Ramos (cell line): ENCODE data around the gene UNCX.
"Not testable (repeated sequence)": the region's sequence is repeated elsewhere in the genome, so short reads cannot be mapped to it uniquely, and the experiment has no call there.

Source experiments
- in situ Hi-C: fragments of 300-500 bp; cut with MboI; formaldehyde crosslinking; loops from one replicate; pipeline ENCODE4 v1.14.3; 2022; ENCODE audit warnings: low sequenced_read_pairs; ENCODE audit not compliant: unreplicated experiment

The UNCX gene

DNA sequence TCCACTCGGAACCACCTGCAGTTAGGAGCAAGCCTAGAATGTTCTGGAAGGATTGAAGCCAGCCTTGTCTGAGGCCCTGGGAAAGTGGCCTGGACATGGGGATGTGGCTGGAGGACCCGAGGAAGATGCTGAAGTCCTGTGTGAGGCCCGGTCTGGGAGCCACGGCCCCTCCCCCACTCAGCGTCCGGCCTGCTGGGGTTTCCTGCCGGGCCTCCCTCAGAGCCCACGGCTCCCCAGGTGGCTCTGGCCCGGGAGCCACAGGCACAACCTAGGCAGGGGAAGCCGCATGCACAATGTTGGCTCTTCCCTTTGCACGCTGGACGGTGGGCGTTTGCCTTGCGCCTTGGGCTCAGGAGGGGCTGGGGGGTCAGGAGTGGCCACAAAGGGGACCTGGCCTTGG is 39.0 kb downstream of the UNCX start:
- in situ Hi-C loops, result no loop called here

DNA sequence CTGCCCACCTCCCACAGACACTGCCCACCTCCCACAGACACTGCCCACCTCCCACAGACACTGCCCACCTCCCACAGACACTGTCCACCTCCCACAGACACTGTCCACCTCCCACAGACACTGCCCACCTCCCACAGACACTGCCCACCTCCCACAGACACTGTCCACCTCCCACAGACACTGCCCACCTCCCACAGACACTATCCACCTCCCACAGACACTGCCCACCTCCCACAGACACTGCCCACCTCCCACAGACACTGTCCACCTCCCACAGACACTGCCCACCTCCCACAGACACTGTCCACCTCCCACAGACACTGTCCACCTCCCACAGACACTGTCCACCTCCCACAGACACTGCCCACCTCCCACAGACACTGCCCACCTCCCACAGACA is 39.5 kb downstream of the UNCX start:
- in situ Hi-C loops, result not testable (repeated sequence)

DNA sequence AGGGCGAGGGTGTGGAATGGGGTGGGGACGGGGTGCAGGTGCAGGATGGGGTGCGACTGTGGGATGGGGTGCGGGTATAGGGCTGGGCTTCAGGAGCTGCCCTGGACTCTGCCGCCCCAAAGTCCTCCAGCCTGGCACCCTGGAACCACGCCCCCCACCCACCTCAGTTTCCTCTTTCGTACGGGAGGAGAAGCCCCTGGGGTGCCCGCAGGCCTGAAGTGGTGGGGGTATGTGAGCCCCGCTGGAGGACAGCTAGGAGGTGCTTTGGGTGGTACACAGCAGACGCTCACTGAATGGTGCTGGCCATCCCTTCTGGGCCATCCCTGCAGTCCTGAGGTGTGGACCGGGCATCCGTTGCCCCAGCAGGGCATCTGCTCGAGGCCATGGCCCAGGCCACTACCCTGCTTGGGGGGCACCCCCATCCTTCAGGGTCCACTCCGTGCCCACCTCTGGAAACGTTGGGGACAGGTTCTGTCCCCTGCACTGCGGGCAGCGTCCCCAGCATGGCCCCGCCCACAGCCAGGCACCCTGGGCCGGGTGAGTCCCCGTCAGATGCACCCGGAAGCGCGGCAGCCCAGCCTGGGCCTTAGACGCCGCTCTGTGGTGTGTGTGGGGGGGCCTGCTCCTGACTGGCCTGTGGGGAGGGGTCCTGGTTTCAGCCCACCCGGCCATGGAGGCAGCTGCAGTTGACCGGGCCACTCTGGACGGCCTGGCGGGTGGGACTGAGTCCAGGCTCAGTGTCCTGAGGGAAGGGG is 41.6 kb downstream of the UNCX start:
- in situ Hi-C loops, result no loop called here

DNA sequence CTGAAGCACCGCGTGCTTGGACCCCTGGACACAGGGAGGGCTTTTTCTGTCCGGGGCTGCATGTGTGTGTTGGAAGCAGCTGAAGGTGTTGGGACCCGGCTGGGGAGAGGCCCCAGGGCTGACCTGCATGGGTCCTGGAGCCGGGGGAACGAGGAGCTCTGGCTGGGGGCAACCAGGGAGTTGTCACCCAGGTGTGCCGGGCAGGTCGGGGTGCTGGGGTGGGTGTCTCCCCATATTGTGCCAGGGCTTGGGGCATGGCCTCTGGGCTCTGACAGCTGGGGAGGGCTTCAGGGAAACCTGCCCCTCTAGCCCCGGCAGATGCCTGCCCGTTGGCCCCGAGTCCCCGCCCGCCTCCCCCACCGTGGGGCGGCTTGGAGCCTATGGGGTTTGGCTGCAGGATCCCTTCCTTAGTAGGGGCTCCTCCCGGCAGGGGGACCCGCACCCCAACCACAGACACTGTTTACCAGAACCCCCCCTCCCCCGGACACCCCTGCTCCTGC is 42.3 kb downstream of the UNCX start:
- in situ Hi-C loops, result no loop called here

DNA sequence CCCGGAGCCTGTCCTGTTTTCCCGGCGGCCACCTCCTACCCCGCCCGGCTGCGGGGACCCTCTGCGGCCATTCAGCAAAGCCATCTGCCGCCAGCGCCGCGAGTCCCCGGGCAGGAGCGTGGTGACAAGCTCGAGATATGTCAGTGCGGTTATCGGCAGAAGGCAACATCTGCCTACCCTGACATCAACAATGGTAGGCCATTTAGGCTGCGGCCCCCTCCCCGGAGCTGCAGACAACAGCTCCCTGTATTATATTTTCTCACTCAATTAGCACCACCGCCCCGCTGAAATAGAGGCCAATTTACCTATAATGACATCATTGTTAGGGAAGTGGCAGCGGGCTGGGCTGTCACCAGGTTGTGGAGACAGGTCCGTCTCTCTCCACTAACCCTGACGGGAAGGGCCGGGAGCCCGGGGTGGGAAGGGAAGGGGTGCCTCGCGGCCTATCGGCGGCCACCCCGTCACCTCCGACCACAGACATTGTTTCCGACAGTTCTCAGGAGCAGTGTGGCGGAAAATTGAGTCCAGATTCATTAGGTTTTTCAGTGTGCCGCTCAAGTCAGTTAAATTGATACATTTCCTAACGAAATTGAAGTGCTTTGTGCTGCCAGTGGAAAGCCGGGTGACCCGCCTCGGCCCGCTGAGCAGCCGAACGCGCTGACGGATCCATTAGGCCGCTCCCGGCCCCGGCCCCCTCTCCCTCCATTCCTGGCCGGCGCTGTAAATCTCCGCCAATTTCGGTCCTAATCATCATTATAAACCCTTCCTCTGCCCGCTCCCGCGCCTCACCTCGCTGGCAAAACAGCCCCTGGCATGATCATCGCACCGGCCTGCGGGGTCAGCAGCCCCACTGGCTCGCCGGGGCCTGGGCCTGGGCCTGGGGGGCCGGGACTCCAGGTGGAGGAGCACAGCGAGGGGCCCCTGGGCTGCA is 43.0 kb downstream of the UNCX start:
- in situ Hi-C loops, result no loop called here

DNA sequence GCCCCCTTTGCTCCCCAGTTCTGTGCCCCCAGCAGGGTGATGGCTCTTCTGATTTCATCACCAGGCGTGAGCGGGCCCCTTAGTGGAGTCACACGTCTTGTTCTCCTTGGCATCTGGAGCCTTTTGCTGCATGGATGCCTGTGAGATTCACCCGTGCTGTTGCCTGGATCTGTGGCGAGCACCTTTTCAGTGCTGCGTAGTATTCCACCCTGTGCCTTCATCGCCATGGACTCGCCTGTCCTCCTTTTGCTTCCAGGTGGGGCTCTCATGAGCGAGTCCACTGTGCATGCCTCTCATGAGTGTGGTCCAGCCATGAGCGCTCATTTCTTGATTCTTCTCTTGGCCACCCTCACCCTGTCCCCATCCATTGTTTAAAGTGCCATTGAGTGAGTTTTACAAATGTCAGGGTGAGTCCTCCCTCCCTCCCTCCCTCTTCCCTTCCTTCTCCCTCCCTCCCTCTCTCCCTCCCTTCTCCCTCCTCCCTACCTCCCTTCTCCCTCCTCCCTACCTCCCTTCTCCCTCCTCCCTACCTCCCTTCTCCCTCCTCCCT is 44.0 kb downstream of the UNCX start:
- in situ Hi-C loops, result no loop called here

DNA sequence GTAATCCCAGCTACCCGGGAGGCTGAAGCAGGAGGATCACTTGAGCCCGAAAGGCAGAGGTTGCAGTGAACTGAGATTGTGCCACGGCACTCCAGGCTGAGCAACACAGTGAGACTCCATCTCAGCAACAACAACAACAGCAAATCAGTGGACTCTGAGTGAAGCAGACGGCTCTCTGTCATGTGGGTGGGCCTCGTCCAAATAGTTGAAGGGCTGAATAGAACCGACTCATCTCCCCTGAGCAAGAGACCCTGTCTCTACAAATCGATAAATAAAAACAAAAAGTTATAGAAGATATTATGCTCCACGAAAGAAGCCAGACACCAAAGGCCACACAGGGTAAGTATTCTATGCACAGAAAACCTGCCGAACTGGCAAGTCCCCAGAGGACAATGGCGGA is 45.9 kb downstream of the UNCX start:
- in situ Hi-C loops, result no loop called here

DNA sequence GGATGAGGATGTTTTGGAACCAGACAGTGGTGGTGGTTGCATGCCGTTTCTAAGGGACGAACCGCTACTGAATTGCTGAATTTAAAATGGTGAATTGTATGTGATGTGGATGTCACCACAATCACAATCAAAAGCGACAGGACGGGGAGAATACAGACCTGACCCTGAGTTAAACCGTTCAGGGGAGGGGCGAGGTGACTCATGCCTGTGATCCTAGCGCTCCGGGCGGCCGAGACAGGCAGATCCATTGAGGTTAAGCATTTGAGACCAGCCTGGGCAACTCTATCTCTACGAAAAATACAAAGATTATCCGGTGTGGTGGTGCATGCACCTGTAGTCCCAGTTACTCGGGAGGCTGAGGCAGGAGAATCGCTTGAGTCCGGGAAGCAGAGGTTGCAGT is 46.4 kb downstream of the UNCX start:
- in situ Hi-C loops, result no loop called here

DNA sequence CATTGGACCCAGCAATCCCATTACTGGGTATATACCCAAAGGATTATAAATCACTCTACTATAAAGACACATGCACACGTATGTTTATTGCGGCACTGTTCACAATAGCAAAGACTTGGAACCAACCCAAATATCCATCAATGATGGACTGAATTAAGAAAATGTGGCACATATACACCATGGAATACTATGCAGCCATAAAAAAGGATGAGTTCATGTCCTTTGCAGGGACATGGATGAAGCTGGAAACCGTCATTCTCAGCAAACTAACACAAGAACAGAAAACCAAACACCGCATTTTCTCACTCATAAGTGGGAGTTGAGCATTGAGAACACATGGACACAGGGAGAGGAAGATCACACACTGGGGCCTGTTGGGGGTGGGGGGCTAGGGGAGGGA is 47.2 kb downstream of the UNCX start:
- in situ Hi-C loops, result not testable (repeated sequence)

DNA sequence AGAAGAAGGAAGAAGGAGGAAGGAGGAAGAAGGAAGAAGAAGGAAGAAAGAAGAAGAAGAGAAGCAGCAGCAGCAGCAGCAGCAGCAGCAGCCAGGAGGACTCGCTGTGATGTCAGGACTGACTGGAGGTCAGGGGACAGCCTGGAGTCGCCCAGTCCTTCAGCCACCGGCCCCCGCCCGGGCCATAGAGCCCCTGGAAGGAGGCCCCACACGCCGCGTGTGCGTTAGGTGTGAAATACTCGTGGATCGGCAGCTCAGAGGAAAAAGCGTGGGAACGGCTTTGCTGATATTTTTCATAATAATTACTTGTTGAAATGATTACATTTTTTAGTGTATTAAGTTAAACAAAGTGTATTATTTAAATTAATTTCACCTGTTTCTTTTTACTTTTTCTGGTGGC is 48.4 kb downstream of the UNCX start:
- in situ Hi-C loops, result no loop called here

DNA sequence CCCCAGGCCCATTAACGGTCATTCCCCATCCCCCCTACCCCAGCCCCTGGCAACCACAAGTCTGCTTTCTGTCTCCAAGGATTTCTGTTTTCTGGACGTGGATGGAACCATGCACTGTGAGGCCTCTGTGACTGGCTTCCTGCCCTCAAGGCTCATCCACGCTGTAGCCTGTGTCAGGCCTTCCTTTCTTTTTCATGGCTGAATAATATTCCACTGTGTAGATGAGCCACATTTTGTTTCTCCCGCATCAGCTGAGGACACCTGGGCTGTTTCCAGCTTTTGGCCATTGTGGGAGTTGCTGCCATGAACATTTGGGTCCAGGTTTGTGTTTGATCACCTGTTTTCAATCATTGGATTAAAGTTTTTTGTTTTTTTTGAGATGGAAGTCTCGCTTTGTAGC is 50.0 kb downstream of the UNCX start:
- in situ Hi-C loops, result no loop called here

DNA sequence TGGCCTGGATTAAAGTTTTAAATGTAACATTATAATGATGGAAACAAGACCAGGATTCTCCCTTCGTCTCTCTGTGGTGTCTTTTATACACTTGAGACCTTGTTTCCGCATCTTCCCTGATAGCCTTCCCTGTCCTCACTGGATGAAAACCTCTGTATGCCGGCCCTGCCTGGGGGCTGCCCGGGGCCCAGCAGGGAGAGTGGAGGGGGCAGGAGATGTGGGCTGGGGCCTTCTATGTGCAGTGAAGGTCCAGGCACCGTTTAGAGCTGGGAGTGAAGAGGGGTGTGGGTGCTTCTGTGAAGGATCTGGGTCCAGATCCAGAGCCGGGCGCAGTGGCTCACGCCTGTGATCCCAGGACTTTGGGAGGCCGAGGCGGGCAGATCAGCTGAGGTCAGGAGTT is 50.7 kb downstream of the UNCX start:
- in situ Hi-C loops, result no loop called here

DNA sequence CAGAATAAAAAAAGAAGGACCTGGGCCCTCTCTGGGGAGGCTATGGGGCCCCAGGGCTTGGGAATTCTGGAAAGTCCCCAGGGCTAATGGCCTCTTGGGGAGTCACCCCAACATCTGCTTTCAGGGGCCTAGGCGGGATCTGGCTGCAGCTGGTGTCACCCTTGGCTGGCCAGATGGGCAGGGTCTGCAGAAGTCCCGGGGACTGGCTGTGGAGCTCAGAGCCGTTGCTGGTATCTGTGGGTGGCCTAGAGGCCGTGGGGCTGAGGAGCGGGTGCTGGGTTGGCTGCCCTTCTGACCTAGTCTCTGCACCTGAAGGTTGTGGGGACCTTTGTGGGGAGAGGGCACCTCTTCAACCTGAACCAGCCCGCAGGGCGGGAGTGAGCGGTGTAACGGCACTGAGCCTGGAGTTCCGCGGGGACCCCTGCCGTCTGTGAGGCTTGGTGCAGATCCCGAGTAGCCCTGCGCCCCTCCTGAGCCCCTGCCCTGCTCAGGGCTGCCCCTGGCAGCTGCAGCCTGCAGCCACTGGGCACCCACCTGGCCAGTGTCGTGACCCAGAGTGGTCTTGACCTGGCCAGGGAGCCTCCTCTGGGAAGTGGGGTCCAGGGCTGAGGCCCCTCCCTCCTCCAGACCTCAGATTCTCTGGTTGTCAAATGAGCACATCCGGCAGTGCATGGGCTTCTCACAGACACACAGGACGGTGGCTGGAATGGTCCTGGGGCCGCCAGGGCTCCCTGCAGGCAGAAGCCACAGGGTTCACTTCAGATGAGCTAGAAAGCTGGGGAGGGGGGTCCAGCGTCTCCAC is 51.5 kb downstream of the UNCX start:
- in situ Hi-C loops, result no loop called here

DNA sequence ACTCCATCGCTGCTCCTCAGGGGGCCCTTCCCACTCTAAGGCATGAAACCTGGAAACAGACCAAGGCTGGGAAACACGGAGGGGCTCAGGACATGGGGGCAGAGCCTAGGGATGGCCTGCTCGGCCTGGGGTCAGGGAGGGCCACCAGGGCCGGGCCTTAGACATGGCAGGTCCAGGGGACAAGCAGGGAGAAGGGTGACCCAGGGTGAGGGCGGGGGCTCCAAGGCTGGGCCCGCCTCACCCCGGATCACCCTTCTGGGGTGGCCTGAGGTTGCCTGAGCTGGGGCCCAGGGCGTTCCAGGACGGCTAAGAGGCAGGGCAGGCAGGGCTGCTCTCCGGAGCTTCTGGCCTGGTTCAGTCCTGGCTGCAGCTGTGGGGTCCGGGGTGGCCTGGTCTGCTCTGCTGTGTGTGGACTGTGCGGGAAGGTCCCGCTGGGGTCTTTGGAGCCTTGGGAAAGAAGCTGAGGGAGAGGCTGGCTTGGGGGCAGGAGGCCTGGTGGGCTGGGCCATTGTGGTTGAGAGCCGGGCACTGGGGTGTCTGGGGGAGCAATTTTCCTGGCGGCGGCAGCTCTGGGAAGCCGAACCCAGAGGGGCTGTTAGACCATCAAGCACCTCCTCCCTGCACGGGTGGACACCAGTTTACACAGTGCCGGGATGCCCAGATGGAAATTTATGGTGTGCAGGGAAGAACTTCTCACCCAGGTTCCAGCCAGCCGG is 52.2 kb downstream of the UNCX start:
- in situ Hi-C loops, result no loop called here

DNA sequence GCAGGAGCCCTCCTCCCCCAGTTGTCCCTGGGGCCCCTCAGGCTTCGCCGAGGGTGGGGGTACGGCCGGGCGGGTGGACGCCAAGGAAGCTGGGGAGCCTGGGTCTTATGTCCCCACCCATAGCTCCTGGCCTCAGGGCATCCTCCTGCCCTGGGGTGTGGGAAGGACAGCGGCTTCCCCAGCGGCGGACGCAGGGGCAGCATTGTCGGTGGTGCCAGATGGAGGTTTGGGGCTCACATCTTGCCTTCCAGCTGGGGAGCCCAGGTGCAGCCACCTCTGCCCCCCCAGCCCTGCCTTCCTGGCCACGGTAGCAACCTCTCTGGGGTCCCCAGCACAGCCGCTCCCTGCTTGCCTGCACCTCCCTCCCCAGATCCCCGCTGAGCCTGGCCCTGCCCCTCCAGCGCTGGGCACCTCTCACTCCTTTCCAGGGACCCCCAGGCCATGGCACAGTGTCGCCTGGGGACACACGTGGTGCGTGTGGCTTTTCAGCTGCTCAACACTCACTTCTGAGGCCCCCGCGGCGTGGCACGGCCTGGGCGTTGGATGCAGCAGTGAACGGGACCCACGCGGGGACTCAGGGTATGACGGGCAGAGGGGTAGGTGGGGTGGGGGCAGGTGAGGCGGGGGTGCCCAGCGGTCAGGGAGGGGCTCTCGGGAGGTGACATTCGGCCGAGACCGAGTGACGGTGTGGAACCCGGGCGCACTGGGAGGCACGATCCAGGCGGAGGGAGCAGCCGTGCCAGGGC is 53.1 kb downstream of the UNCX start:
- in situ Hi-C loops, result no loop called here
